Keratinocyte (primary cell): Measurements from ENCODE around the gene SLC16A14. TPM values are rescaled to one million over a fixed set of nuclear protein-coding genes. Genes with fewer than 3 reads are reported as not detected.

Source experiments
- DNase-seq: peaks from one replicate; pipeline ENCODE4 v3.0.0-alpha.2; 2011; ENCODE audit warnings: low read depth, missing footprints, low spot score
- FAIRE-seq: peaks from 2 replicates; lab custom pipeline; 2011; peaks lifted over from hg19 to GRCh38; lab: Jason Lieb, UNC
- H2AFZ ChIP-seq: 2 replicates; pipeline ENCODE4 v1.6.0; 2012; ENCODE audit warnings: low read length, control low read depth, inconsistent platforms; ENCODE audit not compliant: control insufficient read depth
- H3K27ac ChIP-seq: 2 replicates; pipeline ENCODE4 v1.5.1; 2011; ENCODE audit warnings: low read length; ENCODE audit not compliant: control insufficient read depth, insufficient read depth
- H3K27me3 ChIP-seq: 3 replicates; pipeline ENCODE4 v1.6.0; 2011; ENCODE audit warnings: low read length; ENCODE audit not compliant: control insufficient read depth, insufficient read depth; ENCODE audit errors: extremely low read depth
- H3K36me3 ChIP-seq, 2 experiments: 2 replicates in 1 of 2; 3 replicates in 1 of 2; pipeline ENCODE4 v1.5.1; 2011; ENCODE audit warnings: low read length in 2 of 2, mild to moderate bottlenecking in 1 of 2; ENCODE audit not compliant: control insufficient read depth in 2 of 2, insufficient read depth in 2 of 2; ENCODE audit errors: extremely low read depth in 1 of 2
- H3K4me1 ChIP-seq: 3 replicates; pipeline ENCODE4 v1.5.1; 2011; ENCODE audit warnings: low read length; ENCODE audit not compliant: control insufficient read depth, insufficient read depth; ENCODE audit errors: extremely low read depth
- H3K4me2 ChIP-seq: 3 replicates; pipeline ENCODE4 v1.6.0; 2011; ENCODE audit warnings: low read depth, low read length; ENCODE audit not compliant: control insufficient read depth, insufficient read depth; ENCODE audit errors: extremely low read depth
- H3K4me3 ChIP-seq, 3 experiments: fragments of 200-600 bp in 1 of 3; sonication (generic) in 1 of 3; 2 replicates in 2 of 3; 3 replicates in 1 of 3; pipeline ENCODE4 v1.5.1; 2011 to 2016; ENCODE audit warnings: low read length in 3 of 3, mild to moderate bottlenecking in 3 of 3, control low read depth in 2 of 3, inconsistent platforms in 1 of 3, low read depth in 1 of 3, mixed read lengths in 1 of 3, mixed run types in 1 of 3, moderate library complexity in 1 of 3; ENCODE audit not compliant: control insufficient read depth in 2 of 3, insufficient read depth in 2 of 3; ENCODE audit errors: extremely low read depth in 1 of 3
- H3K79me2 ChIP-seq: 2 replicates; pipeline ENCODE4 v1.6.0; 2012; ENCODE audit warnings: low read length; ENCODE audit not compliant: control insufficient read depth, insufficient read depth
- H3K9ac ChIP-seq: 3 replicates; pipeline ENCODE4 v1.6.0; 2011; ENCODE audit warnings: low read length; ENCODE audit not compliant: control insufficient read depth, insufficient read depth; ENCODE audit errors: extremely low read depth
- H3K9me1 ChIP-seq: 3 replicates; pipeline ENCODE4 v1.6.0; 2011; ENCODE audit warnings: low read length; ENCODE audit not compliant: control insufficient read depth, insufficient read depth; ENCODE audit errors: extremely low read depth
- H3K9me3 ChIP-seq: 2 replicates; pipeline ENCODE4 v1.5.1; 2012; ENCODE audit warnings: low read depth, low read length; ENCODE audit not compliant: control insufficient read depth
- H4K20me1 ChIP-seq: 3 replicates; pipeline ENCODE4 v1.6.0; 2011; ENCODE audit warnings: low read length; ENCODE audit not compliant: control insufficient read depth, insufficient read depth; ENCODE audit errors: extremely low read depth
- EZH2 ChIP-seq: IDR thresholded peaks from one replicate; pipeline ENCODE4 v1.6.1; 2012; ENCODE audit warnings: inconsistent platforms, mild to moderate bottlenecking, low read length, moderate library complexity
- dilution Hi-C: fragments of 300-500 bp; cut with MboI; formaldehyde crosslinking; loops from one replicate; pipeline ENCODE4 v1.7.0; 2020; ENCODE audit warnings: low sequenced_read_pairs; ENCODE audit not compliant: extremely low pct_ligation_motif_present
- polyA plus RNA-seq, 5 experiments: library from polyadenylated mRNA; depleted of rRNA in 3 of 5; stranded (reverse) in 3 of 5; stranded (forward) in 1 of 5; unstranded in 1 of 5; fragments of >200 nt; gene quantifications; 1 replicate in 1 of 5; 2 replicates in 3 of 5; 3 replicates in 1 of 5; pipeline versions ENCODE4 v1.2.1 to v1.2.3, GENCODE V29; 2011 to 2012; ENCODE audit warnings: missing spikeins in 2 of 5, low read depth in 1 of 5, low replicate concordance in 1 of 5
- small RNA-seq, 3 experiments: library from RNA; depleted of rRNA; stranded (forward); fragments of <200 nt; gene quantifications; one replicate each; pipeline ENCODE3, GENCODE V24; 2012; ENCODE audit warnings: low read depth in 3 of 3, low replicate concordance in 1 of 3; ENCODE audit not compliant: insufficient read length in 3 of 3
- TF ChIP-seq, protein P1 (sequence below), 3 experiments: IDR thresholded peaks in 1 of 3; conservative IDR thresholded peaks in 1 of 3; optimal IDR thresholded peaks in 1 of 3; 2 replicates in 2 of 3; 3 replicates in 1 of 3; pipeline versions ENCODE3 to v1.5.1; 2011; ENCODE audit warnings: low read length in 3 of 3, mild to moderate bottlenecking in 3 of 3, moderate library complexity in 2 of 3, control low read depth in 1 of 3, inconsistent platforms in 1 of 3; ENCODE audit not compliant: insufficient read depth in 2 of 3; ENCODE audit errors: extremely low read depth in 1 of 3

Gene SLC16A14
- polyA plus RNA-seq, 1 donor (not counting 4 experiments of a cell fraction or from before 2014, with no cell fraction given), result 0.97 TPM

DNA sequence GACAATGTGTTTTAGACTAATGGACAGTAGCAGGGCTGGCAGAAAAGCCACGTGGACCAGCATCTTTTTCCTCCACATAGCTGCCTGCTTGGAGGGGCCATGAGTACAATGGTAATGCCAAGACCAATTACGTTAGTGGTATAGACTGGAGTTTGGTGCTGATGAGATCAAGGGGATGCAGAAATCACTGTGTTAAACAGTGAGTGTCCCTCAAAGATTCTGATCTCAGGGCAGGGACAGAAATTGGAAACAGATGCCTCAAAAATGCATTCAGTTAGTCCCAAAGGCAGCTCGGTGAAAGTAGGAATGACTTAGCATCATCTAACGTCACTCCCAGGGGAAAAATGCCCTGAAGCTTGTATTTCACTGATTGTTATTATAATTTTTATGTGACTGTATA is 72.4 kb downstream of the SLC16A14 start:
- H3K27me3 ChIP-seq, result no peaks in the 10 kb centered on the region
- H2AFZ ChIP-seq, result no peak overlapping the region
- no peaks in the 10 kb centered on the region for H3K36me3 ChIP-seq
- dilution Hi-C loops, result no loop called here
- no peak overlapping the region for H3K9ac ChIP-seq
- H3K4me2 ChIP-seq, result no peak overlapping the region
- no peaks in the 10 kb centered on the region for H4K20me1 ChIP-seq
- H3K79me2 ChIP-seq, result no peaks in the 10 kb centered on the region
- H3K9me3 ChIP-seq, result no peaks in the 10 kb centered on the region
- FAIRE-seq (no peak), DNase-seq (no peak)
- H3K4me3 ChIP-seq, result no peak overlapping the region
- no peaks in the 10 kb centered on the region for H3K4me1 ChIP-seq
- H3K27ac ChIP-seq, result no peak overlapping the region
- H3K9me1 ChIP-seq, result no peaks in the 10 kb centered on the region
- no peak for TF ChIP-seq EZH2
- TF ChIP-seq, protein P1, sequence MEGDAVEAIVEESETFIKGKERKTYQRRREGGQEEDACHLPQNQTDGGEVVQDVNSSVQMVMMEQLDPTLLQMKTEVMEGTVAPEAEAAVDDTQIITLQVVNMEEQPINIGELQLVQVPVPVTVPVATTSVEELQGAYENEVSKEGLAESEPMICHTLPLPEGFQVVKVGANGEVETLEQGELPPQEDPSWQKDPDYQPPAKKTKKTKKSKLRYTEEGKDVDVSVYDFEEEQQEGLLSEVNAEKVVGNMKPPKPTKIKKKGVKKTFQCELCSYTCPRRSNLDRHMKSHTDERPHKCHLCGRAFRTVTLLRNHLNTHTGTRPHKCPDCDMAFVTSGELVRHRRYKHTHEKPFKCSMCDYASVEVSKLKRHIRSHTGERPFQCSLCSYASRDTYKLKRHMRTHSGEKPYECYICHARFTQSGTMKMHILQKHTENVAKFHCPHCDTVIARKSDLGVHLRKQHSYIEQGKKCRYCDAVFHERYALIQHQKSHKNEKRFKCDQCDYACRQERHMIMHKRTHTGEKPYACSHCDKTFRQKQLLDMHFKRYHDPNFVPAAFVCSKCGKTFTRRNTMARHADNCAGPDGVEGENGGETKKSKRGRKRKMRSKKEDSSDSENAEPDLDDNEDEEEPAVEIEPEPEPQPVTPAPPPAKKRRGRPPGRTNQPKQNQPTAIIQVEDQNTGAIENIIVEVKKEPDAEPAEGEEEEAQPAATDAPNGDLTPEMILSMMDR (optimal IDR thresholded peaks at IDR 0.05 in 1 of 3, IDR thresholded peaks at IDR 0.05 in 1 of 3, conservative IDR thresholded peaks at IDR 0.05 in 1 of 3; ENCODE audit: extremely low read depth in 1 of 3, insufficient read depth in 2 of 3, low read length in 3 of 3), result no peak

DNA sequence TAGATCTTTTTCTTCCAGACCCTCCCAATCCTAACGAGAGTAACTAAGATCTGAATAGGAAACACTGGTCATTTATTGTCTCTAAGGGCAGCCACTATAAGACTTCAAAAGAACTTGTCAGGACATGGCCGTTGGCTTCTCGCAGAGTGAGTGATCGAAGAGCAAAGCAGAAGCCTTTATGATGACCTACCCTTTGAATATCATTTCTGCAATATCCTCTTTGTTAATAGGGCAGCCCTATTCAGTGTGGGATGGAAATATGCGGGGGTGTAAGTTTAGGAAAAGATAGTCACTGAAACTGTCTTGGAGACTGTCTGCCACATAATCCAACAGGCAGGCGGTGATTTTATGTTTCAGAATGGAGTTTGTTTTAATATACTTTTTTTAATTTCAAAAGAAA is 75.5 kb downstream of the SLC16A14 start:
- H3K27me3 ChIP-seq, result no peaks in the 10 kb centered on the region

More for the DNA sequence above, 75.5 kb downstream of the SLC16A14 start:
- FAIRE-seq (no peak), DNase-seq (no peak)
- Histone ChIP-seq H3K36me3 (no peaks in the 10 kb centered on the region), H3K9me3 (no peaks in the 10 kb centered on the region), H3K4me3 (no peak overlapping the region), H3K79me2 (no peaks in the 10 kb centered on the region), H2AFZ (no peak overlapping the region), H3K4me1 (no peaks in the 10 kb centered on the region), H3K9ac (no peak overlapping the region), H3K9me1 (no peaks in the 10 kb centered on the region), H3K27ac (no peak overlapping the region), H4K20me1 (no peaks in the 10 kb centered on the region), H3K4me2 (no peak overlapping the region)
- TF ChIP-seq, protein P1 (optimal IDR thresholded peaks at IDR 0.05 in 1 of 3, IDR thresholded peaks at IDR 0.05 in 1 of 3, conservative IDR thresholded peaks at IDR 0.05 in 1 of 3; ENCODE audit: extremely low read depth in 1 of 3, insufficient read depth in 2 of 3, low read length in 3 of 3), result no peak
- dilution Hi-C loops, result no loop called here

Small RNA genes within 50 kb of the gene (small RNA-seq; reads per million reads assigned to genes)
- gene RNY4P19, result 0 to 0.33 (median 0.25) reads per million in 3 experiments

Other genes starting within 250 kb of the SLC16A14 start
- gene TRIP12, start 146.9 kb downstream of the SLC16A14 start, polyA plus RNA-seq, result 86.9 to 123 TPM (median 96.8 TPM) in 3 replicates
- 1.6 to 2.3 TPM (median 1.7 TPM) in 3 replicates for gene FBXO36, start 146.4 kb downstream of the SLC16A14 start, polyA plus RNA-seq
- 23.9 to 32.3 TPM (median 26.5 TPM) in 3 replicates for gene SP110, start 151.1 kb upstream of the SLC16A14 start, polyA plus RNA-seq
- 0.95 to 1.2 TPM (median 0.95 TPM) in 3 replicates for gene SP140, start 156.8 kb upstream of the SLC16A14 start, polyA plus RNA-seq